Measurements from ENCODE around the gene SLC25A22.

GRCh38 chr11:777288-778255 lies 20.5 kb downstream of the SLC25A22 start, which contains the start of gene GATD1:
- TF ChIP-seq CTCF (conservative IDR thresholded peaks at IDR 0.05; ENCODE audit: low read length) (no peak), EZH2phosphoT487 (IDR thresholded peaks at IDR 0.05; ENCODE audit: borderline replicate concordance) (no peak)

Measured in Loucy (cell line).